ENCODE measurements around the gene METTL4. TPM values are rescaled to one million over a fixed set of nuclear protein-coding genes. Genes with fewer than 3 reads are reported as not detected.

Gene METTL4

GRCh38 chr18:2494921-2495320 is 76.4 kb downstream of the METTL4 start:
- H3K27me3 ChIP-seq (ENCODE audit: control insufficient read depth, insufficient read depth, low read length): no peaks in the 10 kb centered on the region
- H3K9me3 ChIP-seq (replicated peaks; ENCODE audit: low read length): no peaks in the 10 kb centered on the region
- no peak overlapping the region for H3K9ac ChIP-seq (ENCODE audit: low read depth, low read length)
- no peaks in the 10 kb centered on the region for H3K4me1 ChIP-seq (ENCODE audit: control insufficient read depth, insufficient read depth, low read length)
- no peak overlapping the region for H3K4me3 ChIP-seq (ENCODE audit: low read length)
- H3K4me2 ChIP-seq (ENCODE audit: low read length): no peak overlapping the region
- no peaks in the 10 kb centered on the region for H3K36me3 ChIP-seq (ENCODE audit: insufficient read depth, low read length)

Small RNA genes lying within 50 kb of the gene (small RNA-seq; reads per million reads assigned to genes)
- gene RF00019 (not detected), gene RF01233 (not detected)
